GM19455 (cell line): Measurements from ENCODE around the gene TNFSF13.
"Not testable (repeated sequence)": the region's sequence is repeated elsewhere in the genome, so short reads cannot be mapped to it uniquely, and the experiment has no call there.

ENCODE experiments used
- ATAC-seq: cut with Tn5 transposase; IDR thresholded peaks from one replicate; pipeline ENCODE4 v1.9.1; 2021; ENCODE audit not compliant: unreplicated experiment

Gene TNFSF13

GRCh38 chr17:7589891-7590691, 31.5 kb downstream of the TNFSF13 start, which contains the start of gene SOX15:
TSS of gene SOX15 (minus strand) at chr17:7590094. CDS start at chr17:7589676, 418 bp downstream.
- ATAC-seq, result no peak

DNA sequence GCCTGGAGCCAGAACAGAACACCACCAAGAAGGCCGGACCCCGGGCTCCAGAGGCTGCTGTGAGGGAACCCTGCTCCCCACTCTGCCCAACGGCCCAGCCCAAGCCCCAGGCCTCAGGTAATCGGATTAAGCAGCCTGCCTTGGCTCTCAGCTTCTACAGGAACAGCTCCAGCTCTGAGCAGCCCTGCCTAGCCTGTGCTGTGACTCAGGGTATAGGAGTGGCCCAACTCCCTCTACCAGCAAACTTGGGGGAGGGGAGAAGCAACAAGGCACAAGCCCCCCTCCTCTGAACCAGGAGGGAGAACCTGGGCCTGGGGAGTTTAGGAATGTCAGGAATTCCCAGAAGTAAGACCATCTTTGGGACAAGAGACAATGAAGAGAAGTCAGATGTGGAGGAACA, 32.2 kb downstream of the TNFSF13 start:
- ATAC-seq, result no peak

GRCh38 chr17:7591596-7591995, 33.0 kb downstream of the TNFSF13 start:
- no peak for ATAC-seq

GRCh38 chr17:7592422-7593021, 34.0 kb downstream of the TNFSF13 start:
- ATAC-seq, result no peak

DNA sequence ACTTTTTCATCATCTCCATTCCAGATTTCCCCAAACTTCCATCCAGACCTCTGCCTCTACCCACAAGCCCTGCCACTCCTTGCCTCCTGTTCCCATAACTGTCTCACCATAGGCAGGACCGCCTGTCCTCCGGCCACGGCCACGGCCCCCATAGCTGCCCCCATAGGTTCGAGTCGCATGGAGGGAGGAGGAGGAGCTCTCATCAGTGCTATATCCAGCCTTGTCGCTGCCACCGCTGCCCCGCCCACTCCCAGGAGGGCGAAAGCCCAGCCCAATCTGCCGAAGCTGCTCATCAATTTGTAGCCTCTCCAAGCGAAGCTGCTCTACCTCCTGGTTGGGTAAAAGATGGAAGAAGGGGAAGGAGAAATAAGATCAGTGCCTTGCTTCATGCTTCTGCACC, 34.7 kb downstream of the TNFSF13 start:
- no peak for ATAC-seq

- ATAC-seq, result not testable (repeated sequence)
Measured at GRCh38 chr17:7597561-7597960, 39.0 kb downstream of the TNFSF13 start.

- ATAC-seq, result no peak
Measured at GRCh38 chr17:7606280-7606679, 47.7 kb downstream of the TNFSF13 start.

DNA sequence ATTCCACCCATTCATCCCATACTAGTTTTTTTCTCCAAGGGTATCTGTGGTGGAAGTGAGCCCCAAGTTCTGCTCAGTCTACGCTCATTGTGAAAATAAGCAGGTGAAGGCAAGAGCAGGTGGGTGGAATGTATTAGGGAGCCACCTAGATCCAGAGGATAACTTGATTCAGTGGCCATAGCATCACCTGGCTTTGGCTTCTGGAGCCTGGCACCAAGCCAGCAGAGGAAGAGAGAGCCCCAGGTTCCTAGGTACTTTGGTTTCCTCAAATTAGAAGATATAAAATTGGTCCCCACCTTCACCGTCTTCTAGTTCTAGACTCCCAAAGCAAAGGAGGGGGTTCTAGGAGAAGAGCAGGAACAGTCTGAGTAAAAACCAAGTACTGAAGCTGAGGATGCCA, 52.1 kb downstream of the TNFSF13 start:
- no peak for ATAC-seq
